GM08714 (cell line): ENCODE data around the gene GDF9.
A peak's percentile ranks its signal among the peaks of the same experiment; 100 is the strongest.

Source experiments
- H3K4me3 ChIP-seq: fragments of 200-500 bp; sonication (Bioruptor generic); 2 replicates; pipeline ENCODE4 v1.5.1; 2014; ENCODE audit warnings: mild to moderate bottlenecking, low read length, inconsistent platforms
- ZNF274 ChIP-seq: IDR thresholded peaks from 2 replicates; pipeline ENCODE4 v1.6.1; 2012; ENCODE audit warnings: mild to moderate bottlenecking, low read depth, low read length

The GDF9 gene

DNA sequence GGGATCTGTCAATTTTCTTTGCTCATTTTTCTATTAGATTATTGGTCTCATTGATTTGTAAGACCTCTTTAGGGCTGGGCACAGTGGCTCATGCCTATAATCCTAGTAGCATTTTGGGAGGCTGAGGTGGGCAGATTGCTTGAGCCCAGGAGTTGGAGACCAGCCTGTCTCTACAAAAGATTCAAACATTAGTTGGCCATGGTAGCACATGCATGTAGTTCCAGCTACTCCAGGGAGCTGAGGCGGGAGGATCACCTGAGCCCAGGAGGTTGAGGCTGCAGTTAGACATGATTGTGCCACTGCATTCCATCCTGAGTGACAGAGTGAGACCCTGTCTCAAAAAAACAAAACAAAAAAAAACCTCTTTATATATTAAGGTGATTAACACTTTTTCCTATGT lies 29.4 kb downstream of the GDF9 start:
- TF ChIP-seq ZNF274 = no peak

GRCh38 chr5:132834057-132834456 lies 32.2 kb downstream of the GDF9 start:
- no peak overlapping the region for H3K4me3 ChIP-seq
- no peak for TF ChIP-seq ZNF274

More for the DNA sequence above, 29.4 kb downstream of the GDF9 start:
- H3K4me3 ChIP-seq = no peak overlapping the region

- no peak for TF ChIP-seq ZNF274
- H3K4me3 ChIP-seq = no peak overlapping the region
Measured at GRCh38 chr5:132832612-132833011, 33.7 kb downstream of the GDF9 start.

DNA sequence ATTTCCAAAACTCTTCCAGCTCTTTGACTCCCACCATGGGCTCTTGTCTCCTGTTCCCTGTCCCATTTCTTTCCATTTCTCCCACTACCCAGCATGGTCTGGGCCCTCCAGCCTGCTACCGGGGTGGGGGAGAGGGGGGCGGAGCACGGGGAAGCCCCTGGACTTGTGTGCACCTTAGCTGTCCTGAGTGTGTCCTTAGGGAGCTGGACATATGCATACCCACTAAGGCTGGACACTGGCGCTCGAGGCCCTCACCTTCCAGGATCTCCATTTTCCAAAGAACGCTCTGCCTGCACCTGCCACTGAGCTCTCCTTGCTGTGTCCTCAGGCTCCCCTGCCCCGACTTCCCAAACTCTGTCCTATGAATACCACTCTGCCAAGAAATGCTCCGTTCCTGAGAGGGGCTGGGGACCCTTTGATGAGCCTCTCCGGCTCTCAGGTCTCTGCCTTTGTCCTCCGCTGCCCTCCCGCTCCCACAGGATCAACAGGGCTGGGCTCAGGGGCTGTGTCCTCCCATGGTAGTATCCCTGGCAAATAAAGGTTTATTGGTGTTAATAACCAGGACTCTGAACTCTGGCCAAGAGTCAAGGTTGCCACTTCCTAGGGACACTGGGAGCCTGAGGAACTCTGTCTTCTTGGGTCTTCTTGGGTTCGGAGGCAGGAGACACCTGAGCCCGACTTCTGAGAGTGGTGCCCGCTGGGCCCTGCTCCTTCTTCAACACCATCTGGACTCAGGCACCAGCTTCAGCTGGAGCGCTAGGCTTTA lies 35.0 kb downstream of the GDF9 start:
- TF ChIP-seq ZNF274 = no peak
- H3K4me3 ChIP-seq = peak overlapping the region; percentile 70; the same call in 1 of the 2 replicates

- H3K4me3 ChIP-seq = peak within 1 kb of the TSS; percentile 70; the same call in 1 of the 2 replicates
- no peak for TF ChIP-seq ZNF274
Measured at GRCh38 chr5:132830436-132831094, 35.7 kb downstream of the GDF9 start, which contains the start of gene SHROOM1. TSS of gene SHROOM1 (minus strand) at chr5:132830647. CDS start at chr5:132826140, 4,507 bp downstream.

DNA sequence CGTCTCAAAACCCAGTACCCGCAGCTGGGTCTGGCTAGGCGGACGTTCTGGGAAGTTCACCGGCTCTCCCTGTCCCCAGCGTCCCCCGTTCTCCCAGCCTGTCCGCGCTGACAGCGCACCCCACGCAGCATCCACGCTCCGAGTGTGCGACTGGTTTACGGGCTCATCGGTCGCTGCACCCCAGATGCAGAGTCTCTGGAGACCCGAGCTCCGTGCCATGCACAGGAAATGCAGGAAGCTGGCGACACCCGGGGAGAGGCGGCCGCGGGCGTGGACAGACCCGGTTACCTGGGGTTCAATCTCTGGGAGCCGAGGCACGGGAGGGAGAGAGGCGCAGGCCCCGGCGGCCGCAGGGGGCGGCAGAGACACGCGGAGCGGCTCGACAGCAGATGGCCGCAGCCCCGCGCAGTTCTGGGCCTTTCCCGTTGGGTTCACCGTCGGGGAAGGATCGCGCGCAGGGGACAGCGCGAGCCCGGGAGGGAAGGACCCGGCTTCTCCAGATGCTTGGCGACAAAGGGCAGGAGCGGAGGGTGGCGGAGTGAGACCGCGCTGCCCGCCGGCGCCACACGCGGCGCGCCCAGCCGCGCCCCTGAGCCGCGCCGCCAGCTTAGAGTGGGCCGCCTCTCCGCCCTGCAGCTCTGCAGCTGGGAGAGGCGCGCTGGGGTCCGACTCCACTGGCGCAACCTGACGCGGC lies 36.4 kb downstream of the GDF9 start:
- H3K4me3 ChIP-seq = peak overlapping the region; percentile 70; the same call in 1 of the 2 replicates
- no peak for TF ChIP-seq ZNF274

DNA sequence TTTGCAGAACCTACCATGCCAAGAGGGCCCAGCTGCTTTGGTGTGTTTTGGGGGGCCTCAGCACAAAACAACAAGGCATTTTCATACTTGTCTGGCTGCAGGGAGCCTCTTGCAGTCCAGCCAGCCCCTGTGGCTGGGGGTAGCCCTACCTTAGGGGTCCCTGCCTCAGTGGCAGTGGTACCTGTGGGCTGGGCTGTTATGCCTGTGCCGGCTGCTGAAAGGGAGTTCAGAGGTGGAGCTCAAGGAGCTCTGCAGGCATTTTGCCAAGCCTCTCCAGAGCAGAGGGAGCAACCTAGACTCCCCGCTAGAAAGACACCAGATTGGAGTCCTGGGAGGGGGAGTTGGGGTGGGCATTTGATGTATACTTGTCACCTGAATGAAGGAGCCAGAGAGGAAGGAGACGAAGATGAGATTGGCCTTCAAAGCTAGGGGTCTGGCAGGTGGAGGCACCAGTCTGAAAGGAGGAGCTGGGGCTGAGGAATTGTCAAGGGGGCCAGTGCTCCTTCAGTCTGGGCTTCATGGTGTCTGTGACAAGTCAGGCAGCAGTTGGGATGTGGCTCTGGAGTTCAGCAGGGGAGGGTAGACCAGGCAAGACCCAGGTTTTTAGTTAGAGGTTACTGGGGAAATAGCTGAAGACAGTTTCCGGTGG lies 37.3 kb downstream of the GDF9 start:
- no peak overlapping the region for H3K4me3 ChIP-seq
- no peak for TF ChIP-seq ZNF274

DNA sequence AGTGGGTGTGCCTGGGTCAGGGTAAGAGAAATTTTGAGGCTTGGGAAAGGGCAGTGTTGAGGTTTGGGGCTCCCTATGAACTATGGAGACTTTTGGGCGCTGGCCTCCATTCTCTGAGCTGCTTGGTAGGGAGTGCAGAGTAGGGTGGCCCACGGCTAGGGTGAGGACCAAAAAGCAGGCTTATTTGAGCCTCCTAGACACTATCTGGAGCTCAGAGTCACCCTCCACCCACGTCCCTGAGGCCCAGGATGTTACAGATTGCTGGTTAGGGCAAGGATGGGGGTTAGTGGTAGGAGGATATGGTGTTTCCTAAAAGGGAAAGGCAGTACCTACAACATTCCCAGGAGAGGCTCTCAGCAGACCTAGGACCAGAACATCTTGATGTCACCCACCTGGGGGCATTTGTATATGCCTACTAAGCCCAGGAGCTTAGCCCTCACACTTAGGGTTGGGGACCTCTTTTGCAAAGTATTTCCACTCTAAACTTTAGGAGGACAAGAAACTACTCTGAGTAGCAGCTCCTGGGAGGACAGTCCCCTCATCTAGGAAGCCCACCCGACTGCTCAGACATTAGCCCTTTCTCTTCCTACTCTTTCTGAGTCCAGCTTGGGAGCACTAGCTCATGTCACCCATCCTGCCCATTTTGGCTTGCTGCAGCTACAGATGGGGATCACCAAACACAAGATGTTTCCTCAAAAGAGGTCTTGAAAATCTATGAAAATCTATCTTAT lies 38.2 kb downstream of the GDF9 start:
- TF ChIP-seq ZNF274 = no peak
- H3K4me3 ChIP-seq = no peak overlapping the region

- no peak for TF ChIP-seq ZNF274
- no peak overlapping the region for H3K4me3 ChIP-seq
Measured at GRCh38 chr5:132826424-132827082, 39.7 kb downstream of the GDF9 start.

GRCh38 chr5:132825834-132826391 lies 40.4 kb downstream of the GDF9 start:
- TF ChIP-seq ZNF274 = no peak
- peak overlapping the region; percentile 17; the same call in 1 of the 2 replicates for H3K4me3 ChIP-seq

- TF ChIP-seq ZNF274 = no peak
- H3K4me3 ChIP-seq = peak overlapping the region; percentile 17; the same call in 1 of the 2 replicates
Measured at GRCh38 chr5:132825033-132825833, 41.0 kb downstream of the GDF9 start.

DNA sequence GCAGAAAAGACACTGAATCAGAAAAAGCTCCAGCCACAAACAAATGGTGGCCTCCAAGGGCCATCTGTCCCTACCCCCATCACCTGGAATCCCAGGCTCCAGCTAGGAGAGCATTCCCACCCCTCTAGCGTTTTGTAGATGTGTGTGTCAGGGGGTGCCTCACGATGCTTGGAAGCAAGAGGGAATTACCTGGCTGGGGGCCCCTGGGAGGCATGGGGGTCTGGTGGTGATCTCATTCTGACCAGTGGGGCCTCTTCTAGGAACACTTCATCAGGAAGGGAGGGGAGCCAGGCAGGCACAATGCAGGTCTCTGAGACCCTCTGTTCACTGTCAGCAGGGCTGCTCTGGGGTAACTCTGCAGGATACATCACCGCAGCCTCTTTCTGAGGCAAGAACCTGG lies 41.8 kb downstream of the GDF9 start:
- TF ChIP-seq ZNF274 = no peak
- H3K4me3 ChIP-seq = no peak overlapping the region
